ENCODE results near the gene HNRNPH2. TPM values are rescaled to one million over a fixed set of nuclear protein-coding genes. Genes with fewer than 3 reads are reported as not detected.

The HNRNPH2 gene
- total and polyA plus RNA-seq, 9 of the 15 experiments (the other 6 are each of a cell fraction or from before 2014, with no cell fraction given) = 40.0 to 130 (median 60.3) TPM

DNA sequence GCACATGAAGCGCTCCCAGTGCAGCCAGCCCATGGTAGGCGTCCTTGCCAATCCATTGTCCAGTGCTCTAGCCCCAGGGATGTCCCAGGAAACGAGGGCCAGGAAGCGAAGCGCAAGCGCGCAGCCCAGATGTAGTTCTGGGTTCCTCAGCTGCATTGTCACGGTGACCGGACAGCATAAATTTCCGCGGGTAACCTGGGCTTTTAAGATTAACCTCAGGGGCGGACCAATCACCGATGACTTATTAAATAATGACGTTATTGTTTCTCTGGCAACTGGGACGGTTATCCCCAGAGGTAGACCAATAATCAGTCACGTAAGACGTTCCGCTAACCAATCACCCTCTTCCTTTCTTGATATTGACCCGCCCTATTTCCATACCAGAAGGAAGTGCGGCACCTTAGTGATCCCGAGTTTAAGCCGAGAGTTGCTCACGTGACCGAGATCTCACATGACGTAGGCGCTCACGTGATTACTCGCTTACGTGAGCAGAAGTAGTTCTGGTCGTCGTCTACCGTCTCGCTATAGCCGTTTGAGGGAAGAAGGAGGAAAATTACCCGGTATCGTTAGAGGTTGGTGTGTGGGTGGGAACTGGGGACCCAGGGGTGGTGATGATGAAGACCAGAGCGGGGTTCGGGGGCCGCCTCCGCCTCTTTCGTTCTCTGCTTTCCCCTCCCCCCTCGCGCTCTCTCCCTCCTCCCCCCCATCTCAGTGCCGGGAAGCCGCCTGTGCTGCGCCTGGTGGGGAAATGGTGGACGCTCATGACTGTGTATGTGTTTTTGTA, at the start of gene HNRNPH2, which contains the start of gene GLA (continued):
- TF ChIP-seq, protein P1, sequence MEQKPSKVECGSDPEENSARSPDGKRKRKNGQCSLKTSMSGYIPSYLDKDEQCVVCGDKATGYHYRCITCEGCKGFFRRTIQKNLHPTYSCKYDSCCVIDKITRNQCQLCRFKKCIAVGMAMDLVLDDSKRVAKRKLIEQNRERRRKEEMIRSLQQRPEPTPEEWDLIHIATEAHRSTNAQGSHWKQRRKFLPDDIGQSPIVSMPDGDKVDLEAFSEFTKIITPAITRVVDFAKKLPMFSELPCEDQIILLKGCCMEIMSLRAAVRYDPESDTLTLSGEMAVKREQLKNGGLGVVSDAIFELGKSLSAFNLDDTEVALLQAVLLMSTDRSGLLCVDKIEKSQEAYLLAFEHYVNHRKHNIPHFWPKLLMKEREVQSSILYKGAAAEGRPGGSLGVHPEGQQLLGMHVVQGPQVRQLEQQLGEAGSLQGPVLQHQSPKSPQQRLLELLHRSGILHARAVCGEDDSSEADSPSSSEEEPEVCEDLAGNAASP (IDR thresholded peaks at IDR 0.05) = no peak
- no peak for TF ChIP-seq STAG1 (CRISPR knock-in tag; IDR thresholded peaks at IDR 0.05; ENCODE audit: borderline replicate concordance)
- TF ChIP-seq YBX1 (IDR thresholded peaks at IDR 0.05) = no peak
- TF ChIP-seq, protein P2, sequence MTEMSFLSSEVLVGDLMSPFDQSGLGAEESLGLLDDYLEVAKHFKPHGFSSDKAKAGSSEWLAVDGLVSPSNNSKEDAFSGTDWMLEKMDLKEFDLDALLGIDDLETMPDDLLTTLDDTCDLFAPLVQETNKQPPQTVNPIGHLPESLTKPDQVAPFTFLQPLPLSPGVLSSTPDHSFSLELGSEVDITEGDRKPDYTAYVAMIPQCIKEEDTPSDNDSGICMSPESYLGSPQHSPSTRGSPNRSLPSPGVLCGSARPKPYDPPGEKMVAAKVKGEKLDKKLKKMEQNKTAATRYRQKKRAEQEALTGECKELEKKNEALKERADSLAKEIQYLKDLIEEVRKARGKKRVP (CRISPR knock-in tag; IDR thresholded peaks at IDR 0.05) = no peak
- TF ChIP-seq ZNF717 (CRISPR knock-in tag; IDR thresholded peaks at IDR 0.05) = no peak
- TF ChIP-seq MTA3 (IDR thresholded peaks at IDR 0.05; ENCODE audit: borderline replicate concordance) = no peak
- peak; percentile 61; the same call in 1 of the 2 replicates for TF ChIP-seq ZEB2 (IDR thresholded peaks at IDR 0.05)
- no peak for TF ChIP-seq ZNF121 (CRISPR knock-in tag; conservative IDR thresholded peaks at IDR 0.05)
- TF ChIP-seq RB1 (IDR thresholded peaks at IDR 0.05; ENCODE audit: low read depth) = no peak
- TF ChIP-seq HOXB6 (CRISPR knock-in tag; IDR thresholded peaks at IDR 0.05; ENCODE audit: borderline replicate concordance) = no peak
- 0 out of 2 replicates have a peak, but pooled peaks have one; percentile 28 for TF ChIP-seq GTF2E2 (tag; IDR thresholded peaks at IDR 0.05)
- no peak for TF ChIP-seq POU5F1 (IDR thresholded peaks at IDR 0.05; ENCODE audit: borderline replicate concordance, low read depth, low read length, partially characterized antibody)
- no peak for TF ChIP-seq ATF1 (CRISPR knock-in tag; IDR thresholded peaks at IDR 0.05)
- peak; percentile 98 for TF ChIP-seq ATF1 (tag; IDR thresholded peaks at IDR 0.05)
- peak; percentile 91 for TF ChIP-seq RBM25 (IDR thresholded peaks at IDR 0.05; ENCODE audit: low read depth, low read length, severe bottlenecking)
- TF ChIP-seq, protein P3, sequence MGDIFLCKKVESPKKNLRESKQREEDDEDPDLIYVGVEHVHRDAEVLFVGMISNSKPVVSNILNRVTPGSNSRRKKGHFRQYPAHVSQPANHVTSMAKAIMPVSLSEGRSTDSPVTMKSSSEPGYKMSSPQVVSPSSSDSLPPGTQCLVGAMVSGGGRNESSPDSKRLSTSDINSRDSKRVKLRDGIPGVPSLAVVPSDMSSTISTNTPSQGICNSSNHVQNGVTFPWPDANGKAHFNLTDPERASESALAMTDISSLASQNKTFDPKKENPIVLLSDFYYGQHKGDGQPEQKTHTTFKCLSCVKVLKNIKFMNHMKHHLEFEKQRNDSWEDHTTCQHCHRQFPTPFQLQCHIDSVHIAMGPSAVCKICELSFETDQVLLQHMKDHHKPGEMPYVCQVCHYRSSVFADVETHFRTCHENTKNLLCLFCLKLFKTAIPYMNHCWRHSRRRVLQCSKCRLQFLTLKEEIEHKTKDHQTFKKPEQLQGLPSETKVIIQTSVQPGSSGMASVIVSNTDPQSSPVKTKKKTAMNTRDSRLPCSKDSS (IDR thresholded peaks at IDR 0.05; ENCODE audit: low read depth, partially characterized antibody) = no peak
- TF ChIP-seq MCM3 (IDR thresholded peaks at IDR 0.05) = no peak
- TF ChIP-seq, protein P4, sequence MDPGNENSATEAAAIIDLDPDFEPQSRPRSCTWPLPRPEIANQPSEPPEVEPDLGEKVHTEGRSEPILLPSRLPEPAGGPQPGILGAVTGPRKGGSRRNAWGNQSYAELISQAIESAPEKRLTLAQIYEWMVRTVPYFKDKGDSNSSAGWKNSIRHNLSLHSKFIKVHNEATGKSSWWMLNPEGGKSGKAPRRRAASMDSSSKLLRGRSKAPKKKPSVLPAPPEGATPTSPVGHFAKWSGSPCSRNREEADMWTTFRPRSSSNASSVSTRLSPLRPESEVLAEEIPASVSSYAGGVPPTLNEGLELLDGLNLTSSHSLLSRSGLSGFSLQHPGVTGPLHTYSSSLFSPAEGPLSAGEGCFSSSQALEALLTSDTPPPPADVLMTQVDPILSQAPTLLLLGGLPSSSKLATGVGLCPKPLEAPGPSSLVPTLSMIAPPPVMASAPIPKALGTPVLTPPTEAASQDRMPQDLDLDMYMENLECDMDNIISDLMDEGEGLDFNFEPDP (CRISPR knock-in tag; IDR thresholded peaks at IDR 0.05) = no peak
- no peak for TF ChIP-seq HNRNPLL (IDR thresholded peaks at IDR 0.05; ENCODE audit: low read depth, low read length, poor library complexity, severe bottlenecking)
- peak; percentile 24 for TF ChIP-seq DACH1 (IDR thresholded peaks at IDR 0.05; ENCODE audit: partially characterized antibody)
- TF ChIP-seq ARID2 (IDR thresholded peaks at IDR 0.05) = no peak
- TF ChIP-seq FOXA3 (CRISPR knock-in tag; conservative IDR thresholded peaks at IDR 0.05 in 1 of 2, IDR thresholded peaks at IDR 0.05 in 1 of 2) = no peak
- TF ChIP-seq CXXC5 (CRISPR knock-in tag; IDR thresholded peaks at IDR 0.05) = peak; percentile 75
- TF ChIP-seq, protein P5, sequence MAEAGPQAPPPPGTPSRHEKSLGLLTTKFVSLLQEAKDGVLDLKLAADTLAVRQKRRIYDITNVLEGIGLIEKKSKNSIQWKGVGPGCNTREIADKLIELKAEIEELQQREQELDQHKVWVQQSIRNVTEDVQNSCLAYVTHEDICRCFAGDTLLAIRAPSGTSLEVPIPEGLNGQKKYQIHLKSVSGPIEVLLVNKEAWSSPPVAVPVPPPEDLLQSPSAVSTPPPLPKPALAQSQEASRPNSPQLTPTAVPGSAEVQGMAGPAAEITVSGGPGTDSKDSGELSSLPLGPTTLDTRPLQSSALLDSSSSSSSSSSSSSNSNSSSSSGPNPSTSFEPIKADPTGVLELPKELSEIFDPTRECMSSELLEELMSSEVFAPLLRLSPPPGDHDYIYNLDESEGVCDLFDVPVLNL (CRISPR knock-in tag; IDR thresholded peaks at IDR 0.05; ENCODE audit: low read depth) = no peak

Measured in K562 (cell line).